PC-9 (cell line): ENCODE results near the gene SYT8. TPM values are rescaled to one million over a fixed set of nuclear protein-coding genes. Genes with fewer than 3 reads are reported as not detected.

Source experiments
- microRNA-seq: library from miRNA; unstranded; fragments of <30 nt; microRNA quantifications from one replicate; pipeline ENCODE4 v1.2.0, GENCODE V29; 2021; ENCODE audit warnings: borderline number of aligned reads, borderline replicate concordance
- total RNA-seq: library from RNA; stranded (reverse); gene quantifications from 2 replicates; pipeline ENCODE4 v1.2.3, GENCODE V29; 2021

The SYT8 gene
- total RNA-seq, 1 experiment from 2014 or later = 8.9 TPM

Small RNA genes within 50 kb of the gene (microRNA-seq; reads per million reads assigned to microRNA genes)
- not detected for gene MIR4298
- gene MIR7847 = not detected

Other genes starting within 250 kb of the SYT8 start
- not detected in 2 replicates for gene KRTAP5-1, start 249.7 kb upstream of the SYT8 start, total RNA-seq
- gene KRTAP5-2, start 236.7 kb upstream of the SYT8 start, total RNA-seq = not detected in 2 replicates
- gene KRTAP5-3, start 226.5 kb upstream of the SYT8 start, total RNA-seq = not detected in 2 replicates
- gene KRTAP5-4, start 212.9 kb upstream of the SYT8 start, total RNA-seq = not detected in 2 replicates
- gene KRTAP5-5, start 205.2 kb upstream of the SYT8 start, total RNA-seq = not detected in 2 replicates
- gene KRTAP5-6, start 137.8 kb upstream of the SYT8 start, total RNA-seq = not detected in 2 replicates
- gene IFITM10, start 84.4 kb upstream of the SYT8 start, total RNA-seq = 4.2 and 5.5 TPM in 2 replicates
- gene CTSD, start 71.1 kb upstream of the SYT8 start, total RNA-seq = 735 and 993 TPM in 2 replicates
- 4.9 and 7.8 TPM in 2 replicates for gene TNNI2, start 4.0 kb downstream of the SYT8 start, total RNA-seq
- gene LSP1, start 18.1 kb downstream of the SYT8 start, total RNA-seq = 2.5 and 2.6 TPM in 2 replicates
- gene PRR33, start 56.9 kb downstream of the SYT8 start, total RNA-seq = not detected in 2 replicates
- gene TNNT3, start 84.7 kb downstream of the SYT8 start, total RNA-seq = 0.60 TPM in 1 of 2 replicates, not detected in the other
- gene MRPL23, start 112.3 kb downstream of the SYT8 start, total RNA-seq = 66.4 and 76.3 TPM in 2 replicates
- 0.26 and 0.53 TPM in 2 replicates for gene H19, start 162.9 kb downstream of the SYT8 start, total RNA-seq